Stimulated activated naive B cell treated with anti-CD40 and anti-IgM and Interleukin-4, amounts not matched to agents 10 μg/mL and 1 μg/mL and 100 μg/mL, for 72 hours (primary cell): Measurements from ENCODE around the gene TMEM184C.

Source experiments
- ATAC-seq, 2 donors: fragments of 150-1000 bp; cut with Tn5 transposase; replicated peaks; 2 replicates each; pipeline ENCODE4 v1.10.0; 2021; ENCODE audit warnings: moderate library complexity in 1 of 2
- DNase-seq: peaks from one replicate; pipeline ENCODE4 v3.0.0; 2021
- H3K27ac Mint-ChIP-seq: one replicate; pipeline ENCODE4 v1.8.0; 2022; ENCODE audit warnings: mild to moderate bottlenecking, mixed read lengths
- H3K27me3 Mint-ChIP-seq, 2 donors: one replicate each; pipeline ENCODE4 v1.8.0; 2022; ENCODE audit warnings: mixed read lengths in 2 of 2
- H3K36me3 Mint-ChIP-seq, 2 donors: one replicate each; pipeline ENCODE4 v1.8.0; 2022; ENCODE audit warnings: mixed read lengths in 2 of 2, mild to moderate bottlenecking in 1 of 2
- H3K4me1 Mint-ChIP-seq, 2 donors: one replicate each; pipeline ENCODE4 v1.8.0; 2022; ENCODE audit warnings: mixed read lengths in 2 of 2, mild to moderate bottlenecking in 1 of 2
- H3K4me3 Mint-ChIP-seq, 2 donors: one replicate each; pipeline ENCODE4 v1.8.0; 2022; ENCODE audit warnings: mild to moderate bottlenecking in 2 of 2, mixed read lengths in 2 of 2, moderate library complexity in 1 of 2
- H3K9me3 Mint-ChIP-seq, 2 donors: one replicate each; pipeline ENCODE4 v1.8.0; 2022; ENCODE audit warnings: mixed read lengths in 2 of 2, mild to moderate bottlenecking in 1 of 2

TMEM184C gene

GRCh38 chr4:147617173-147617840 lies at the start of gene TMEM184C:
TSS of gene TMEM184C (plus strand) at chr4:147617397. CDS start at chr4:147617957, 560 bp downstream.
- DNase-seq (peak; percentile 96), ATAC-seq (peak; percentile 99 to 100)
- Mint-ChIP-seq H3K36me3 (peaks cover 11 to 19% of the 10 kb centered on the region in 2 donors), H3K4me3 (peak within 1 kb of the TSS; percentile 94), H3K27ac (peak within 1 kb of the TSS; percentile 98), H3K4me1 (peaks cover 16 to 26% of the 10 kb centered on the region in 2 donors), H3K9me3 (no peaks in the 10 kb centered on the region), H3K27me3 (peaks cover 6 to 15% of the 10 kb centered on the region in 2 donors)

- DNase-seq (no peak), ATAC-seq (no peak)
- H3K36me3 Mint-ChIP-seq, result no peaks in the 10 kb centered on the region
- H3K4me1 Mint-ChIP-seq, result no peaks in the 10 kb centered on the region
- H3K27me3 Mint-ChIP-seq, result peaks cover under 1 to 17% of the 10 kb centered on the region in 2 donors
- peaks cover 0 to 4% of the 10 kb centered on the region in 2 donors for H3K9me3 Mint-ChIP-seq
- H3K4me3 Mint-ChIP-seq, result no peak overlapping the region
- H3K27ac Mint-ChIP-seq, result no peak overlapping the region
Measured at GRCh38 chr4:147570616-147571015, 46.6 kb upstream of the TMEM184C start.

GRCh38 chr4:147571036-147571770 lies 46.0 kb upstream of the TMEM184C start:
- Mint-ChIP-seq H3K36me3 (no peaks in the 10 kb centered on the region), H3K27ac (no peak overlapping the region), H3K4me3 (no peak overlapping the region), H3K27me3 (peaks cover 4 to 21% of the 10 kb centered on the region in 2 donors), H3K4me1 (no peaks in the 10 kb centered on the region), H3K9me3 (peaks cover 0 to 2% of the 10 kb centered on the region in 2 donors)
- DNase-seq, result no peak
- ATAC-seq, result no peak

- Mint-ChIP-seq H3K4me3 (no peak overlapping the region), H3K36me3 (peaks cover 0 to 3% of the 10 kb centered on the region in 2 donors), H3K9me3 (peaks cover 0 to 2% of the 10 kb centered on the region in 2 donors), H3K4me1 (no peaks in the 10 kb centered on the region), H3K27ac (no peak overlapping the region), H3K27me3 (peaks cover 8 to 13% of the 10 kb centered on the region in 2 donors)
- DNase-seq (no peak), ATAC-seq (no peak)
Measured at GRCh38 chr4:147576084-147576483, 41.1 kb upstream of the TMEM184C start.

GRCh38 chr4:147578051-147578476 lies 39.1 kb upstream of the TMEM184C start:
- no peak for DNase-seq
- peaks cover 0 to 2% of the 10 kb centered on the region in 2 donors for H3K9me3 Mint-ChIP-seq
- H3K36me3 Mint-ChIP-seq, result peaks cover 0 to 3% of the 10 kb centered on the region in 2 donors
- no peaks in the 10 kb centered on the region for H3K4me1 Mint-ChIP-seq
- ATAC-seq, result no peak
- H3K4me3 Mint-ChIP-seq, result no peak overlapping the region
- no peak overlapping the region for H3K27ac Mint-ChIP-seq
- H3K27me3 Mint-ChIP-seq, result peaks cover 8 to 13% of the 10 kb centered on the region in 2 donors

GRCh38 chr4:147578593-147578992 lies 38.6 kb upstream of the TMEM184C start:
- no peak overlapping the region for H3K4me3 Mint-ChIP-seq
- peaks cover 0 to 3% of the 10 kb centered on the region in 2 donors for H3K36me3 Mint-ChIP-seq
- peaks cover 0 to 2% of the 10 kb centered on the region in 2 donors for H3K9me3 Mint-ChIP-seq
- H3K4me1 Mint-ChIP-seq, result no peaks in the 10 kb centered on the region
- peaks cover 8 to 13% of the 10 kb centered on the region in 2 donors for H3K27me3 Mint-ChIP-seq
- no peak for ATAC-seq
- H3K27ac Mint-ChIP-seq, result no peak overlapping the region
- no peak for DNase-seq

GRCh38 chr4:147580396-147580795 lies 36.8 kb upstream of the TMEM184C start:
- DNase-seq, result no peak
- ATAC-seq, result no peak
- no peaks in the 10 kb centered on the region for H3K4me1 Mint-ChIP-seq
- no peak overlapping the region for H3K4me3 Mint-ChIP-seq
- H3K9me3 Mint-ChIP-seq, result peaks cover 6% of the 10 kb centered on the region in 2 donors
- no peak overlapping the region for H3K27ac Mint-ChIP-seq
- peaks cover 0 to 4% of the 10 kb centered on the region in 2 donors for H3K36me3 Mint-ChIP-seq
- peaks cover 16 to 19% of the 10 kb centered on the region in 2 donors for H3K27me3 Mint-ChIP-seq

GRCh38 chr4:147581606-147582350 lies 35.4 kb upstream of the TMEM184C start:
- H3K4me1 Mint-ChIP-seq, result no peaks in the 10 kb centered on the region
- DNase-seq (no peak), ATAC-seq (no peak)
- H3K27ac Mint-ChIP-seq, result no peak overlapping the region
- peaks cover 0 to 6% of the 10 kb centered on the region in 2 donors for H3K36me3 Mint-ChIP-seq
- peaks cover 8% of the 10 kb centered on the region in 2 donors for H3K9me3 Mint-ChIP-seq
- H3K4me3 Mint-ChIP-seq, result no peak overlapping the region
- H3K27me3 Mint-ChIP-seq, result peaks cover 18 to 19% of the 10 kb centered on the region in 2 donors

GRCh38 chr4:147582386-147583060 lies 34.7 kb upstream of the TMEM184C start:
- DNase-seq, result no peak
- H3K27ac Mint-ChIP-seq, result no peak overlapping the region
- ATAC-seq, result no peak
- peaks cover 15 to 18% of the 10 kb centered on the region in 2 donors for H3K27me3 Mint-ChIP-seq
- no peak overlapping the region for H3K4me3 Mint-ChIP-seq
- peaks cover 8% of the 10 kb centered on the region in 2 donors for H3K9me3 Mint-ChIP-seq
- H3K4me1 Mint-ChIP-seq, result no peaks in the 10 kb centered on the region
- H3K36me3 Mint-ChIP-seq, result peaks cover 0 to 6% of the 10 kb centered on the region in 2 donors

GRCh38 chr4:147583876-147584275 lies 33.3 kb upstream of the TMEM184C start:
- Mint-ChIP-seq H3K9me3 (peaks cover 8% of the 10 kb centered on the region in 2 donors), H3K27me3 (peaks cover 18% of the 10 kb centered on the region in 2 donors), H3K4me1 (no peaks in the 10 kb centered on the region), H3K36me3 (peaks cover 0 to 6% of the 10 kb centered on the region in 2 donors), H3K27ac (no peak overlapping the region), H3K4me3 (no peak overlapping the region)
- no peak for ATAC-seq
- DNase-seq, result no peak

GRCh38 chr4:147586032-147586431 lies 31.2 kb upstream of the TMEM184C start:
- H3K4me3 Mint-ChIP-seq, result no peak overlapping the region
- peaks cover 6 to 8% of the 10 kb centered on the region in 2 donors for H3K9me3 Mint-ChIP-seq
- H3K4me1 Mint-ChIP-seq, result no peaks in the 10 kb centered on the region
- DNase-seq (no peak), ATAC-seq (no peak)
- peaks cover 12 to 18% of the 10 kb centered on the region in 2 donors for H3K27me3 Mint-ChIP-seq
- H3K36me3 Mint-ChIP-seq, result peaks cover 0 to 3% of the 10 kb centered on the region in 2 donors
- H3K27ac Mint-ChIP-seq, result no peak overlapping the region

- Mint-ChIP-seq H3K36me3 (peaks cover 0 to 3% of the 10 kb centered on the region in 2 donors), H3K4me3 (no peak overlapping the region), H3K27me3 (peaks cover 11 to 18% of the 10 kb centered on the region in 2 donors)
Measured at GRCh38 chr4:147586637-147587036, 30.6 kb upstream of the TMEM184C start.

GRCh38 chr4:147587041-147587440 lies 30.2 kb upstream of the TMEM184C start:
- no peaks in the 10 kb centered on the region for H3K4me1 Mint-ChIP-seq
- no peak overlapping the region for H3K27ac Mint-ChIP-seq
- H3K9me3 Mint-ChIP-seq, result peaks cover 6 to 8% of the 10 kb centered on the region in 2 donors
- no peak for ATAC-seq
- peaks cover 11 to 18% of the 10 kb centered on the region in 2 donors for H3K27me3 Mint-ChIP-seq
- DNase-seq, result no peak
- H3K4me3 Mint-ChIP-seq, result no peak overlapping the region
- H3K36me3 Mint-ChIP-seq, result peaks cover 0 to 3% of the 10 kb centered on the region in 2 donors

More at GRCh38 chr4:147586637-147587036, 30.6 kb upstream of the TMEM184C start:
- Mint-ChIP-seq H3K4me1 (no peaks in the 10 kb centered on the region), H3K27ac (no peak overlapping the region), H3K9me3 (peaks cover 6 to 8% of the 10 kb centered on the region in 2 donors)
- DNase-seq (no peak), ATAC-seq (no peak)
